ENCODE results near the gene FGF13. TPM values are rescaled to one million over a fixed set of nuclear protein-coding genes. Genes with fewer than 3 reads are reported as not detected.

FGF13 gene
- total RNA-seq (2014; rRNA removed; shearing (Covaris generic)) = not detected in 2 replicates
- not detected in 2 replicates for total RNA-seq (2022)
- Bru-seq, nascent RNA = percentile 3 among the genes with signal in this experiment
- BruChase-seq, experiment 1, labeled RNA remaining after a 6-hour chase = percentile 1 among the genes with signal in this experiment
- percentile 3 among the genes with signal in this experiment for BruChase-seq, experiment 2, labeled RNA remaining after a 2-hour chase
- long read RNA-seq = 0 reads

DNA sequence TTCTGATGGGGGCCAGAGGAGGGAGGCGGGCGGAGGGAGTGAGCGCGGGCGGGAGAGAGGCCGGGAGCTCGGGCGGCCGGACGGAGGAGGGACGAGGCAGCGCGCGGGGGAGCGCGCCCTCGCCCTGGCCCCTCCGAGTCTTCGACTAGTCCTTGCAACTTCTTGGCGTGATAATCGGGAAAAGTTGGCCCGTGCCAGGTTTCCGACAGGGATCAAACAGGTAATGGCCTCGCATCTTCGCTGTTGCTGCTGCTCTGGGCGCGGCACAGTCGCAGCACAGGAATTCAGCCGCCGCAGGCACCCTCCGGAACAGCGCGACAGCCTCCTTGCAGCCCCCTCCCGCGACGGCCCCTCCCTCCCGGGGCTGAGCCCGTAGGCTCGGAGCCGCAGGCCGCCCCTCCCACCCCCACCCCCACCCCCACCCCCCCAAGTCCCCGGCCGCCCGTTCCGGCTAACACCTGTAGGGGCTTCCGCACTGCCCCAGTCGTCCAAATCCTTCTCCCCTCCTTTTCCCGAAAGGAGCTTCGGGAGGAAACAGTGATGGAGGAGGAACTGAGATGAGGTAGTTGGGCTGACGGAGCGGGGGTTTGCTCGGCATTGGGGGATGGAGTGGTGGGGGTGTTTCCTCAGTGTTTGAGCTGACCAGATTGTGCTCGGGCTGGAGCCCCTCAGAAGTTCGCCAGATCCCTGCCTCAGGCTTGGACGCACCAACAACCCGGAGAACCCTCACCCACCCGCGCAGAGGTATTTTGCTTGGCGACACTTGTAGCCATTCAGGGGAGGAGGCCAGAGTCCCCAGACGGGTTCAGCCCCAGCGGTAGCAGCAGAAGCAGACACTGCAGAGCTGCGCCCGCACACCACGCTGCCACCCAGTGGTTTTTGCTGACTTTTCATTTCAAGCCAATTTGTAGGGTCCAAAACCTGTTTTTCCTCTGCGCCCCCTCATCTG, at the start of gene FGF13:
TSS of gene FGF13 (minus strand) at position 319 of the 949 bp plus-strand sequence. CDS start 714 bp downstream, outside the sequence.
- intact Hi-C loops (cut with micrococcal nuclease; ENCODE audit: unreplicated experiment) = no loop called here
- CTCF ChIA-PET (ENCODE audit: unreplicated experiment) = no interaction called here

DNA sequence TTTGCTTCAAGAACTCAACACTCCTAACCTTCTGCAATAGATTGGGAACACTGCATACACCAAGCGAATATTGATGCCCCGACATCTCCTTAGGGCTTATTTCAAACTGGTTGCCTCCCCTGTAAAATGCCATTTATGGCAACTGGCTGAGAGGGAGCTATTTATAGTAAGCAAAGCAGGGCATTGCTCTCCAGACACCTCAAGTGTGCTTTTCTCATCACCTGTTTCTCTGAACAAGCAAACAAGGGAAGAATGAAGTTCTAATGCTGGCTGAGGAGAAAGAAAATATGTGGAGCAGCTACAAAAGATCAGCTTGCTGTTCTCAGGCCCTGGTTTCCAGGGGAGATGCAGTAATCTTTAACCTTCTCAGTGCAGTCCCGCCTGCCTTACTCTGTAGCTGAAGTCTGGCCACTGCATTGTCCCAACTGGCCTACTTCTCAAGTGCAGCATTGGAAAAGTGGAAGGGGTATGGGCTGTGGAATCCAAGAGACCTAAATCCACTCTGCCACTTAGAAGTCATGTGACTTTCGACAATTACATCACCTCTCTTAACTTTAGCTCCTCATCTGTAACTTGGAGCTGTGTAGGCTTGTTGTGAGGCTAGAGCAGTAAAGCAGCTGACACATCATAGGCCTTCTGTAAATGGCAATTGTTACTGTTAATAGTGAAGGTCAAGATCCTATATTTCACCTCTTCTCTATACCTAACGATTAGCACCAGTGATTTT, 47.9 kb upstream of the FGF13 start:
- CTCF ChIA-PET (ENCODE audit: unreplicated experiment) = no interaction called here
- H3K79me2 ChIP-seq (ENCODE audit: insufficient read depth, low read depth, low read length) = no peaks in the 10 kb centered on the region
- H3K9me2 ChIP-seq (ENCODE audit: insufficient read depth, low read length) = no peaks in the 10 kb centered on the region
- no peaks in the 10 kb centered on the region for H3K36me3 ChIP-seq (ENCODE audit: insufficient read depth, low read length)
- no peak overlapping the region for H3K4me2 ChIP-seq (ENCODE audit: low read length)
- H3K4me3 ChIP-seq (ENCODE audit: low read depth, low read length, poor library complexity, severe bottlenecking) = no peak overlapping the region
- no peak overlapping the region for H2AFZ ChIP-seq (ENCODE audit: low read length)
- no peaks in the 10 kb centered on the region for H3K9me3 ChIP-seq (ENCODE audit: low read length)
- TF ChIP-seq, protein P1, sequence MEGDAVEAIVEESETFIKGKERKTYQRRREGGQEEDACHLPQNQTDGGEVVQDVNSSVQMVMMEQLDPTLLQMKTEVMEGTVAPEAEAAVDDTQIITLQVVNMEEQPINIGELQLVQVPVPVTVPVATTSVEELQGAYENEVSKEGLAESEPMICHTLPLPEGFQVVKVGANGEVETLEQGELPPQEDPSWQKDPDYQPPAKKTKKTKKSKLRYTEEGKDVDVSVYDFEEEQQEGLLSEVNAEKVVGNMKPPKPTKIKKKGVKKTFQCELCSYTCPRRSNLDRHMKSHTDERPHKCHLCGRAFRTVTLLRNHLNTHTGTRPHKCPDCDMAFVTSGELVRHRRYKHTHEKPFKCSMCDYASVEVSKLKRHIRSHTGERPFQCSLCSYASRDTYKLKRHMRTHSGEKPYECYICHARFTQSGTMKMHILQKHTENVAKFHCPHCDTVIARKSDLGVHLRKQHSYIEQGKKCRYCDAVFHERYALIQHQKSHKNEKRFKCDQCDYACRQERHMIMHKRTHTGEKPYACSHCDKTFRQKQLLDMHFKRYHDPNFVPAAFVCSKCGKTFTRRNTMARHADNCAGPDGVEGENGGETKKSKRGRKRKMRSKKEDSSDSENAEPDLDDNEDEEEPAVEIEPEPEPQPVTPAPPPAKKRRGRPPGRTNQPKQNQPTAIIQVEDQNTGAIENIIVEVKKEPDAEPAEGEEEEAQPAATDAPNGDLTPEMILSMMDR (conservative IDR thresholded peaks at IDR 0.05; ENCODE audit: low read length) = no peak
- no peak for TF ChIP-seq EZH2phosphoT487 (IDR thresholded peaks at IDR 0.05; ENCODE audit: borderline replicate concordance, low read depth, low read length)
- DNase-seq (ENCODE audit: low spot score) = no peak
- BruUV-seq (replicated peaks) = no TSS peak
- POLR2A ChIA-PET = no interaction called here
- H3K4me1 ChIP-seq (ENCODE audit: insufficient read depth, low read length, poor library complexity, severe bottlenecking) = no peaks in the 10 kb centered on the region
- no peak overlapping the region for H3K27ac ChIP-seq (ENCODE audit: low read depth, low read length, poor library complexity, severe bottlenecking)
- intact Hi-C loops (cut with micrococcal nuclease; ENCODE audit: unreplicated experiment) = no loop called here
- H4K20me1 ChIP-seq (ENCODE audit: insufficient read depth, low read length) = no peaks in the 10 kb centered on the region

More for the DNA sequence above, at the start of gene FGF13:
- POLR2A ChIA-PET = no interaction called here
- Histone ChIP-seq H3K9me2 (ENCODE audit: insufficient read depth, low read length) (no peaks in the 10 kb centered on the region), H3K4me3 (ENCODE audit: low read depth, low read length, poor library complexity, severe bottlenecking) (no peak within 1 kb of the TSS), H3K27ac (ENCODE audit: low read depth, low read length, poor library complexity, severe bottlenecking) (no peak within 1 kb of the TSS), H2AFZ (ENCODE audit: low read length) (no peak within 1 kb of the TSS), H3K9me3 (ENCODE audit: low read length) (no peaks in the 10 kb centered on the region), H3K4me1 (ENCODE audit: insufficient read depth, low read length, poor library complexity, severe bottlenecking) (no peaks in the 10 kb centered on the region), H3K79me2 (ENCODE audit: insufficient read depth, low read depth, low read length) (no peaks in the 10 kb centered on the region), H3K4me2 (ENCODE audit: low read length) (no peak within 1 kb of the TSS), H3K36me3 (ENCODE audit: insufficient read depth, low read length) (no peaks in the 10 kb centered on the region), H4K20me1 (ENCODE audit: insufficient read depth, low read length) (no peaks in the 10 kb centered on the region)
- TF ChIP-seq, protein P1 (conservative IDR thresholded peaks at IDR 0.05; ENCODE audit: low read length) = 0 out of 2 replicates have a peak, but pooled peaks have one; percentile 18
- TF ChIP-seq EZH2phosphoT487 (IDR thresholded peaks at IDR 0.05; ENCODE audit: borderline replicate concordance, low read depth, low read length) = no peak
- no peak for DNase-seq (ENCODE audit: low spot score)
- no TSS peak for BruUV-seq (replicated peaks)
